ENCODE data around the gene EIF2B2.

- TF ChIP-seq, protein P1, sequence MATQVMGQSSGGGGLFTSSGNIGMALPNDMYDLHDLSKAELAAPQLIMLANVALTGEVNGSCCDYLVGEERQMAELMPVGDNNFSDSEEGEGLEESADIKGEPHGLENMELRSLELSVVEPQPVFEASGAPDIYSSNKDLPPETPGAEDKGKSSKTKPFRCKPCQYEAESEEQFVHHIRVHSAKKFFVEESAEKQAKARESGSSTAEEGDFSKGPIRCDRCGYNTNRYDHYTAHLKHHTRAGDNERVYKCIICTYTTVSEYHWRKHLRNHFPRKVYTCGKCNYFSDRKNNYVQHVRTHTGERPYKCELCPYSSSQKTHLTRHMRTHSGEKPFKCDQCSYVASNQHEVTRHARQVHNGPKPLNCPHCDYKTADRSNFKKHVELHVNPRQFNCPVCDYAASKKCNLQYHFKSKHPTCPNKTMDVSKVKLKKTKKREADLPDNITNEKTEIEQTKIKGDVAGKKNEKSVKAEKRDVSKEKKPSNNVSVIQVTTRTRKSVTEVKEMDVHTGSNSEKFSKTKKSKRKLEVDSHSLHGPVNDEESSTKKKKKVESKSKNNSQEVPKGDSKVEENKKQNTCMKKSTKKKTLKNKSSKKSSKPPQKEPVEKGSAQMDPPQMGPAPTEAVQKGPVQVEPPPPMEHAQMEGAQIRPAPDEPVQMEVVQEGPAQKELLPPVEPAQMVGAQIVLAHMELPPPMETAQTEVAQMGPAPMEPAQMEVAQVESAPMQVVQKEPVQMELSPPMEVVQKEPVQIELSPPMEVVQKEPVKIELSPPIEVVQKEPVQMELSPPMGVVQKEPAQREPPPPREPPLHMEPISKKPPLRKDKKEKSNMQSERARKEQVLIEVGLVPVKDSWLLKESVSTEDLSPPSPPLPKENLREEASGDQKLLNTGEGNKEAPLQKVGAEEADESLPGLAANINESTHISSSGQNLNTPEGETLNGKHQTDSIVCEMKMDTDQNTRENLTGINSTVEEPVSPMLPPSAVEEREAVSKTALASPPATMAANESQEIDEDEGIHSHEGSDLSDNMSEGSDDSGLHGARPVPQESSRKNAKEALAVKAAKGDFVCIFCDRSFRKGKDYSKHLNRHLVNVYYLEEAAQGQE (IDR thresholded peaks at IDR 0.05; ENCODE audit: insufficient read depth in 1 of 2, low read depth in 2 of 2, low read length in 2 of 2): no peak
- TF ChIP-seq POLR2AphosphoS5 (IDR thresholded peaks at IDR 0.05; ENCODE audit: low read depth, low read length): no peak
- TF ChIP-seq TAF1 (IDR thresholded peaks at IDR 0.05; ENCODE audit: borderline replicate concordance, insufficient read depth, low read length): no peak
Observed at GRCh38 chr14:75018694-75019093, 16.0 kb downstream of the EIF2B2 start.

Data from PFSK-1 (cell line).